PC-9 (cell line): Measurements from ENCODE around the gene RIMBP2.

Experiments used
- EZH2 ChIP-seq: fragments of 200-600 bp; sonication (generic); IDR thresholded peaks from 2 replicates; pipeline ENCODE4 v1.8.0; 2017; ENCODE audit warnings: antibody characterized with exemption, low read depth
- TF ChIP-seq, protein P1 (sequence below): fragments of 200-600 bp; sonication (generic); conservative IDR thresholded peaks from 2 replicates; pipeline ENCODE4 v1.6.1; 2017; ENCODE audit warnings: mixed run types, antibody characterized with exemption, mild to moderate bottlenecking, moderate library complexity

DNA sequence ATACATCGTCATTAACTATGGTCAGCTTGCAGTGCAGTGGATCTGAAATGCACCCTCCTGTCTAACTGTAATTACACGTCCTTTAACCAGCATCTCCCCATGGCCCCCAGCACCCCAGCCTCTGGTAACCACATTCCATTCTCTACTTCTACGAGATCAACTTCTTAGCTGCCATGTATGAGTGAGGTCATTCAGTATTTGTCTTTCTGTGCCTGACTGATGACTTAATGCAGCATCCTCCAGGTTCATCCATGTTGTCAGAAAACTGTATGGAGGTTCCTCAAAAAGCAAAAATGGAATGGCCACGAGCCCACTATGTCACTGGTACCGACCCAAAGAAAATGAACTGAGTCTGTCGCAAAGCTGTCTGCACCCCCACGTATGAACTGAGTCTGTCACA is 107.3 kb downstream of the RIMBP2 start:
- TF ChIP-seq, protein P1, sequence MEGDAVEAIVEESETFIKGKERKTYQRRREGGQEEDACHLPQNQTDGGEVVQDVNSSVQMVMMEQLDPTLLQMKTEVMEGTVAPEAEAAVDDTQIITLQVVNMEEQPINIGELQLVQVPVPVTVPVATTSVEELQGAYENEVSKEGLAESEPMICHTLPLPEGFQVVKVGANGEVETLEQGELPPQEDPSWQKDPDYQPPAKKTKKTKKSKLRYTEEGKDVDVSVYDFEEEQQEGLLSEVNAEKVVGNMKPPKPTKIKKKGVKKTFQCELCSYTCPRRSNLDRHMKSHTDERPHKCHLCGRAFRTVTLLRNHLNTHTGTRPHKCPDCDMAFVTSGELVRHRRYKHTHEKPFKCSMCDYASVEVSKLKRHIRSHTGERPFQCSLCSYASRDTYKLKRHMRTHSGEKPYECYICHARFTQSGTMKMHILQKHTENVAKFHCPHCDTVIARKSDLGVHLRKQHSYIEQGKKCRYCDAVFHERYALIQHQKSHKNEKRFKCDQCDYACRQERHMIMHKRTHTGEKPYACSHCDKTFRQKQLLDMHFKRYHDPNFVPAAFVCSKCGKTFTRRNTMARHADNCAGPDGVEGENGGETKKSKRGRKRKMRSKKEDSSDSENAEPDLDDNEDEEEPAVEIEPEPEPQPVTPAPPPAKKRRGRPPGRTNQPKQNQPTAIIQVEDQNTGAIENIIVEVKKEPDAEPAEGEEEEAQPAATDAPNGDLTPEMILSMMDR: no peak
- no peak for TF ChIP-seq EZH2
